ENCODE data around the gene HEG1. TPM values are rescaled to one million over a fixed set of nuclear protein-coding genes. Genes with fewer than 3 reads are reported as not detected.

HEG1 gene
- total and polyA plus RNA-seq, 4 donors, result 20.2 to 32.5 (median 26.3) TPM

DNA sequence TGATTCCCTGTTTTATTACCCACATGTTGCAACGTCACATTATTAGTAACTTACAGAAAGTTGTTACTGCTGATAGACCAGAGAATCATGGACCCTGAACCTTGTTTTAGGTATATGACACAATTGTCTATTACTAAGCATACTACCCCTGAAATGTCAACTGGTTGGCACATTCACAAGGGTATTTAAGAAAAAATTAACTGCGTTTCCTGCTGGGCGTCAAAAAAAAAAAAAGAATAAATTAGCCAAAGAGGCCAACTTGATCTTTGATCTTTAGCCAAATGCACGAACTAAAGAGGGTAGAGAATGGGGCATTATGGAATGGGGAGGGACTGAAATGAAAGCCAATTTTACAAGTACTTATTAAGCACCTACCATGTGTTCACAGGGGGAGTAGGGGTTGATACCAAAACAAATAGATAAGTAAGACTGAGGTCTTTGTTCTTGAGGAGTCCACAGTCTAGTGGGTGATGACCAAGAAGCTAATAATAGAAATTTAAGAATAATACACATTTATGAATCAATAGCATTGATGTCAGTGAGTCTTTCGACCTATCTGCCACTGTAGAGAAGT lies 103.4 kb downstream of the HEG1 start:
- no peak for DNase-seq (ENCODE audit: low read depth in 4 of 6, low spot score in 6 of 6)
- Histone ChIP-seq H3K36me3 (ENCODE audit: control insufficient read depth, insufficient read depth, low read length) (no peaks in the 10 kb centered on the region), H3K9me3 (ENCODE audit: control insufficient read depth, insufficient read depth, low read length) (no peaks in the 10 kb centered on the region), H3K27me3 (ENCODE audit: control insufficient read depth, insufficient read depth, low read length) (no peaks in the 10 kb centered on the region), H3K4me3 (ENCODE audit: low read depth, low read length) (no peak overlapping the region), H3K27ac (ENCODE audit: low read depth, low read length) (no peak overlapping the region), H3K4me1 (ENCODE audit: control insufficient read depth, insufficient read depth, low read length) (no peaks in the 10 kb centered on the region)
- WGBS (ENCODE audit: insufficient coverage), result no CpG with 5 or more reads among the region's 5 CpGs

DNA sequence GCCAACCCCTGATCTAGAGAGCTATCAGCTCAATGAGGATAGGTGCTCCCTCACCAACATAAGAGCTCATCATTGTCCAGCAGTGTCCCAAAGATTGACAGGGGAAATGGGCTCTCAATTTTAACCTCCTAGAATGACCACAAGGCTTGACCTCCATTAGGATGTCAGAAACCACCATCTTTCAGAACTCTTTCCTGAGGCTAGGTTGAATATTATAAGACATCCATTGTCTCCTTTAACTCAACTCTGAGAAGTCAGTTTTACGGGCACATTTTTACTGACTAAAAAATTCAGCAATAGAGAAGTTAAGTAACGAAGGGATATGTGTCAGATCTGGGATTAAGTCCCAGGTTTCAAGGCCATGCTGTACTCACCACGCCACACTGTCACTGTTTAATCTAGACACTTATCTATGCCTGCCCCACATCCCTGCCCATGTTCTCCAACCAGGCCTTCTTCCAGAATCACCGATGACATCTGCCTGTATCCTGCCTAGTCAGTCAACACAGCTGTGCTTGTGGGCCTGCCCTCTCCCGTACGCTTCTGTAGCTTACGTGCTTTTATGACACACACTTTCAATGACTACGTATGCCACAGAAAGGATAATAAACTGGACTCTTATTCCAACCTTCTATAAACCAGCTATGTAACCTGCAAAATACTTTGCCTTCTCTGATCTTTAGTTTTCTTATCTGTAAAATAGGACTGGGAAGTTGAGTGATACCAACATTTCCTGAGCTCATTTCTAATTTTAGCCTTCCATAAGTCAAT lies 104.1 kb downstream of the HEG1 start:
- WGBS (ENCODE audit: insufficient coverage), result 90% methylated on average over 6 of the region's 8 CpGs
- Histone ChIP-seq H3K9me3 (ENCODE audit: control insufficient read depth, insufficient read depth, low read length) (no peaks in the 10 kb centered on the region), H3K36me3 (ENCODE audit: control insufficient read depth, insufficient read depth, low read length) (no peaks in the 10 kb centered on the region), H3K27me3 (ENCODE audit: control insufficient read depth, insufficient read depth, low read length) (no peaks in the 10 kb centered on the region), H3K4me3 (ENCODE audit: low read depth, low read length) (no peak overlapping the region), H3K4me1 (ENCODE audit: control insufficient read depth, insufficient read depth, low read length) (no peaks in the 10 kb centered on the region), H3K27ac (ENCODE audit: low read depth, low read length) (no peak overlapping the region)
- DNase-seq (ENCODE audit: low read depth in 4 of 6, low spot score in 6 of 6), result no peak

GRCh38 chr3:124950026-124950425 lies 105.8 kb downstream of the HEG1 start:
- no peaks in the 10 kb centered on the region for H3K27me3 ChIP-seq (ENCODE audit: control insufficient read depth, insufficient read depth, low read length)
- H3K27ac ChIP-seq (ENCODE audit: low read depth, low read length), result no peak overlapping the region
- DNase-seq (ENCODE audit: low read depth in 4 of 6, low spot score in 6 of 6), result peak in 1 of 6 donors; percentile 5
- 92% methylated on average over 2 of the region's 3 CpGs for WGBS (ENCODE audit: insufficient coverage)
- no peak overlapping the region for H3K4me3 ChIP-seq (ENCODE audit: low read depth, low read length)
- no peaks in the 10 kb centered on the region for H3K36me3 ChIP-seq (ENCODE audit: control insufficient read depth, insufficient read depth, low read length)
- no peaks in the 10 kb centered on the region for H3K9me3 ChIP-seq (ENCODE audit: control insufficient read depth, insufficient read depth, low read length)
- H3K4me1 ChIP-seq (ENCODE audit: control insufficient read depth, insufficient read depth, low read length), result no peaks in the 10 kb centered on the region

GRCh38 chr3:124942613-124943012 lies 113.2 kb downstream of the HEG1 start:
- no CpG with 5 or more reads among the region's 2 CpGs for WGBS (ENCODE audit: insufficient coverage)
- DNase-seq (ENCODE audit: low read depth in 4 of 6, low spot score in 6 of 6), result no peak
- no peaks in the 10 kb centered on the region for H3K36me3 ChIP-seq (ENCODE audit: control insufficient read depth, insufficient read depth, low read length)
- H3K27ac ChIP-seq (ENCODE audit: low read depth, low read length), result no peak overlapping the region
- H3K4me1 ChIP-seq (ENCODE audit: control insufficient read depth, insufficient read depth, low read length), result no peaks in the 10 kb centered on the region
- H3K27me3 ChIP-seq (ENCODE audit: control insufficient read depth, insufficient read depth, low read length), result no peaks in the 10 kb centered on the region
- H3K4me3 ChIP-seq (ENCODE audit: low read depth, low read length), result no peak overlapping the region
- H3K9me3 ChIP-seq (ENCODE audit: control insufficient read depth, insufficient read depth, low read length), result no peaks in the 10 kb centered on the region

DNA sequence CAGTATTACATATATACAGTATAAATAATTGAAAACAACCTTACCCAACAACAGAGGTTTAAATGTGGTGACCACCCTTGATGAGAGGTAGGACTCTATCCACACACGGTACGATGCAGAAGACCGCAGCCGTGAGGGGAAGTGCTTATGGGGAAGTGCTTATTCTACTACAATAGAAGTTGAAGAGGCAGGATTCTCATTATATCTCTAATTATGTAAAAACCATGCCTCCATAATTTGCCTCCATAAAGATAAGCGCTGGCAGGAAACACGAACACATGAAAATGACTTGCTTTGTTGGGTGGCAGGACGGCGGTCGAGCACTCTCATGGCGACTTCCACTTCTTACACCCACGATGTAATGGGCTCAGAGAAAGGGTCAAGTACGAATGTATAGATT lies 114.0 kb downstream of the HEG1 start:
- Histone ChIP-seq H3K9me3 (ENCODE audit: control insufficient read depth, insufficient read depth, low read length) (no peaks in the 10 kb centered on the region), H3K36me3 (ENCODE audit: control insufficient read depth, insufficient read depth, low read length) (no peaks in the 10 kb centered on the region), H3K27ac (ENCODE audit: low read depth, low read length) (no peak overlapping the region), H3K4me3 (ENCODE audit: low read depth, low read length) (no peak overlapping the region), H3K27me3 (ENCODE audit: control insufficient read depth, insufficient read depth, low read length) (no peaks in the 10 kb centered on the region), H3K4me1 (ENCODE audit: control insufficient read depth, insufficient read depth, low read length) (no peaks in the 10 kb centered on the region)
- no peak for DNase-seq (ENCODE audit: low read depth in 4 of 6, low spot score in 6 of 6)
- WGBS (ENCODE audit: insufficient coverage), result no CpG with 5 or more reads among the region's 12 CpGs

DNA sequence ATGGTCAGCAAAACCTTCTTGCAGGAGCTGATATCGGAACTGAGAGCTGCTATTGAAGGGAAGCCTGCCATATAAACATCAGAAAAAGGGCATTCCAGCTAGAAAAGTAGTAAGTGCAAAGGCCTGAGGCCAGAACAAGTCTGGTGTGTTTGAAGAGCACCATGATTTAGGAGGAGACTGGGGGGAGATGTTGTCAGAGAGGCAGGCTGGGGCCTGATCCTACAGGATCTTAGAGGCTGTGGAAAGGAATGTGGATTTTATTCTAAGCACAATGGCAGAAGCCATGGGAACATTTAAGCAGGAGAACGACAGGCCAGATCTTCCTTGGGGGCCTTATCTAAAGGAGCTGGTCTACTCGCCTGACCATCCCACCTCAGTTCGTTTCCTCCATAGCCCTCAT lies 116.1 kb downstream of the HEG1 start:
- no peak overlapping the region for H3K4me3 ChIP-seq (ENCODE audit: low read depth, low read length)
- no peaks in the 10 kb centered on the region for H3K27me3 ChIP-seq (ENCODE audit: control insufficient read depth, insufficient read depth, low read length)
- no peak overlapping the region for H3K27ac ChIP-seq (ENCODE audit: low read depth, low read length)
- no peaks in the 10 kb centered on the region for H3K36me3 ChIP-seq (ENCODE audit: control insufficient read depth, insufficient read depth, low read length)
- H3K4me1 ChIP-seq (ENCODE audit: control insufficient read depth, insufficient read depth, low read length), result no peaks in the 10 kb centered on the region
- H3K9me3 ChIP-seq (ENCODE audit: control insufficient read depth, insufficient read depth, low read length), result no peaks in the 10 kb centered on the region
- WGBS (ENCODE audit: insufficient coverage), result 88% methylated on average over 4 of the region's 4 CpGs
- no peak for DNase-seq (ENCODE audit: low read depth in 4 of 6, low spot score in 6 of 6)

DNA sequence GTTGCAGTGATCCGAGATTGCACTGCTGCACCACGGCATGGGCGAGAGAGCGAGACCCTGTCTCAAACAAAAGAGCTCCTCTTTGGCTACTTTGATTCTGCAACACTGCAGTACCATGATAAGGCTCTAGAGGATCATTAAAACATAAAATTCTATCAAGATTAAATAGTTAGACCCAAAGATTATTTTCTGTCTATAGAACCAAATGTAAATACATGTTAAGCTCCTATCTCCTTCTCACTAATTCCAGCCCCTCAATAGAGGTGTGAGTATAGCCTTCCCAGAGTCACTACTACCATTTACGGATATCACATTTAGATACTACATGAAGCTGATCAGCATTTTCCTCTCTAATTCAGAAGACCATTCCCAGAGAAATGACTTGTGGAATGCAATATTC lies 116.9 kb downstream of the HEG1 start:
- no peak for DNase-seq (ENCODE audit: low read depth in 4 of 6, low spot score in 6 of 6)
- H3K4me1 ChIP-seq (ENCODE audit: control insufficient read depth, insufficient read depth, low read length), result no peaks in the 10 kb centered on the region
- H3K4me3 ChIP-seq (ENCODE audit: low read depth, low read length), result no peak overlapping the region
- H3K9me3 ChIP-seq (ENCODE audit: control insufficient read depth, insufficient read depth, low read length), result no peaks in the 10 kb centered on the region
- no peak overlapping the region for H3K27ac ChIP-seq (ENCODE audit: low read depth, low read length)
- no peaks in the 10 kb centered on the region for H3K27me3 ChIP-seq (ENCODE audit: control insufficient read depth, insufficient read depth, low read length)
- 100% methylated on average over 1 of the region's 5 CpGs for WGBS (ENCODE audit: insufficient coverage)
- H3K36me3 ChIP-seq (ENCODE audit: control insufficient read depth, insufficient read depth, low read length), result no peaks in the 10 kb centered on the region

GRCh38 chr3:124937049-124937448 lies 118.7 kb downstream of the HEG1 start:
- no CpG with 5 or more reads among the region's 3 CpGs for WGBS (ENCODE audit: insufficient coverage)
- H3K36me3 ChIP-seq (ENCODE audit: control insufficient read depth, insufficient read depth, low read length), result no peaks in the 10 kb centered on the region
- H3K9me3 ChIP-seq (ENCODE audit: control insufficient read depth, insufficient read depth, low read length), result no peaks in the 10 kb centered on the region
- no peak overlapping the region for H3K27ac ChIP-seq (ENCODE audit: low read depth, low read length)
- H3K4me1 ChIP-seq (ENCODE audit: control insufficient read depth, insufficient read depth, low read length), result no peaks in the 10 kb centered on the region
- DNase-seq (ENCODE audit: low read depth in 4 of 6, low spot score in 6 of 6), result no peak
- no peaks in the 10 kb centered on the region for H3K27me3 ChIP-seq (ENCODE audit: control insufficient read depth, insufficient read depth, low read length)
- H3K4me3 ChIP-seq (ENCODE audit: low read depth, low read length), result no peak overlapping the region

DNA sequence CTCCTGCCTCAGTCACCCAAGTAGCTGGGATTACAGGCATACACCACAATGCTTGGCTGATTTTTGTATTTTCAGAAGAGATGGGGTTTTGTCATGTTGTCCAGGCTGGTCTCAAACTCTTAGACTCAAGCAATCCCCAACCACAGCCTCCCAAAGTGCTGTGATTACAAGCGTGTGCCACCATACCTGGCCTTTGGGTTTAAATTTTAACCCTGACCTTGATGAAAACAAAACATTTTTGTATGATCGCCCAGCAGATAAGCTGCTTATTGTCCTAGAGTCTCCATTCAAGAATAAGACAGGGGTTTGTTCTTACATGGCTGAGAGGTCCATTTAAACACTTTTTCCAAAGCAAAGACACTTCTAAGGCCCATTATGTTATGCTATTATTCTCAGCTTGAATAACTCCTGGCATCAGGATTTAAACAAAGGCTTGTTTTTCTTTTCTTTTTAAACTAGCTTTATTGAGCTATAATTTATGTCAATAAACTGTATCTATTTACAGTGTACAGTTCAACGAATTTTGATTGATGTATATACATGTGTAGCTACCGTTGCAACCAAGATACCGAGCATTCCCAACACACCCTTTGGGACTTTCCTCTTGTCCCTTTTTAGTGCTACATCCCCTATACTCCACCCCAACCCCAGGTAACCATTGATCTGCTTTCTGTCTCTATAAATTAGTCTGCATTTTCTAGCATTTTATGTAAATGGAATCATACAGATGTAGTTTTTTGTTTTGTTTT lies 119.8 kb downstream of the HEG1 start:
- Histone ChIP-seq H3K4me3 (ENCODE audit: low read depth, low read length) (no peak overlapping the region), H3K27ac (ENCODE audit: low read depth, low read length) (no peak overlapping the region), H3K9me3 (ENCODE audit: control insufficient read depth, insufficient read depth, low read length) (no peaks in the 10 kb centered on the region), H3K4me1 (ENCODE audit: control insufficient read depth, insufficient read depth, low read length) (no peaks in the 10 kb centered on the region), H3K27me3 (ENCODE audit: control insufficient read depth, insufficient read depth, low read length) (no peaks in the 10 kb centered on the region), H3K36me3 (ENCODE audit: control insufficient read depth, insufficient read depth, low read length) (no peaks in the 10 kb centered on the region)
- no peak for DNase-seq (ENCODE audit: low read depth in 4 of 6, low spot score in 6 of 6)
- whole genome bisulfite sequencing (ENCODE audit: insufficient coverage), result 78% methylated on average over 1 of the region's 5 CpGs

DNA sequence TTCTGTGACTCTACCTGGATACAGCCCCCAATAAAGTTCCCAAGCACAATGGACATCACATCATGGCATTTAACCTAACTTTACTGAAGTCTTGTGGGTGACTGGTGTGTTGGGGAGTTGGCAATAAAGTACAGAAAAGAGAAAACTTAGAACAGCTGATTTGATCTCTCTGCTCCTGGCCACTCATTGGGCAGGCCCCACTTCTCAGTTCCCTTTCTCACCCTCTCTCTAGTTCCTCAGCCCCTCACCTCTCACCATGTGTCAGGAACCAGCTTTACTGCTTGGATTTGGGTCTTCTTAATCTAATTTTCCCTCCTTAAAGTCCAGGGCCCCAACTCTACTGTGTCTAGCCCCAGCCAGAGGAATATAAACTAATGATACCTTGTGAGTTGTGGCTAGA lies 120.5 kb downstream of the HEG1 start:
- no peak for DNase-seq (ENCODE audit: low read depth in 4 of 6, low spot score in 6 of 6)
- Histone ChIP-seq H3K27me3 (ENCODE audit: control insufficient read depth, insufficient read depth, low read length) (no peaks in the 10 kb centered on the region), H3K4me1 (ENCODE audit: control insufficient read depth, insufficient read depth, low read length) (no peaks in the 10 kb centered on the region), H3K36me3 (ENCODE audit: control insufficient read depth, insufficient read depth, low read length) (no peaks in the 10 kb centered on the region), H3K4me3 (ENCODE audit: low read depth, low read length) (no peak overlapping the region), H3K9me3 (ENCODE audit: control insufficient read depth, insufficient read depth, low read length) (no peaks in the 10 kb centered on the region), H3K27ac (ENCODE audit: low read depth, low read length) (no peak overlapping the region)

All from spinal cord (tissue), 10 donors.